Measurements from ENCODE around the gene GPR89A.
"Not testable (repeated sequence)": the region's sequence is repeated elsewhere in the genome, so short reads cannot be mapped to it uniquely, and the experiment has no call there.

- not testable (repeated sequence) for TF ChIP-seq POLR2AphosphoS5 (IDR thresholded peaks at IDR 0.05)
- TF ChIP-seq, protein P1, sequence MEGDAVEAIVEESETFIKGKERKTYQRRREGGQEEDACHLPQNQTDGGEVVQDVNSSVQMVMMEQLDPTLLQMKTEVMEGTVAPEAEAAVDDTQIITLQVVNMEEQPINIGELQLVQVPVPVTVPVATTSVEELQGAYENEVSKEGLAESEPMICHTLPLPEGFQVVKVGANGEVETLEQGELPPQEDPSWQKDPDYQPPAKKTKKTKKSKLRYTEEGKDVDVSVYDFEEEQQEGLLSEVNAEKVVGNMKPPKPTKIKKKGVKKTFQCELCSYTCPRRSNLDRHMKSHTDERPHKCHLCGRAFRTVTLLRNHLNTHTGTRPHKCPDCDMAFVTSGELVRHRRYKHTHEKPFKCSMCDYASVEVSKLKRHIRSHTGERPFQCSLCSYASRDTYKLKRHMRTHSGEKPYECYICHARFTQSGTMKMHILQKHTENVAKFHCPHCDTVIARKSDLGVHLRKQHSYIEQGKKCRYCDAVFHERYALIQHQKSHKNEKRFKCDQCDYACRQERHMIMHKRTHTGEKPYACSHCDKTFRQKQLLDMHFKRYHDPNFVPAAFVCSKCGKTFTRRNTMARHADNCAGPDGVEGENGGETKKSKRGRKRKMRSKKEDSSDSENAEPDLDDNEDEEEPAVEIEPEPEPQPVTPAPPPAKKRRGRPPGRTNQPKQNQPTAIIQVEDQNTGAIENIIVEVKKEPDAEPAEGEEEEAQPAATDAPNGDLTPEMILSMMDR (IDR thresholded peaks at IDR 0.05), result not testable (repeated sequence)
Observed at GRCh38 chr1:145662502-145662901, 54.7 kb downstream of the GPR89A start.

Measured in stomach (tissue), 4 donors.